GM21381 (cell line): ENCODE measurements around the gene TACC2.

ENCODE experiments used
- ATAC-seq: cut with Tn5 transposase; IDR thresholded peaks from one replicate; pipeline ENCODE4 v1.9.1; 2021; ENCODE audit warnings: mild to moderate bottlenecking, moderate library complexity; ENCODE audit not compliant: unreplicated experiment

Gene TACC2

DNA sequence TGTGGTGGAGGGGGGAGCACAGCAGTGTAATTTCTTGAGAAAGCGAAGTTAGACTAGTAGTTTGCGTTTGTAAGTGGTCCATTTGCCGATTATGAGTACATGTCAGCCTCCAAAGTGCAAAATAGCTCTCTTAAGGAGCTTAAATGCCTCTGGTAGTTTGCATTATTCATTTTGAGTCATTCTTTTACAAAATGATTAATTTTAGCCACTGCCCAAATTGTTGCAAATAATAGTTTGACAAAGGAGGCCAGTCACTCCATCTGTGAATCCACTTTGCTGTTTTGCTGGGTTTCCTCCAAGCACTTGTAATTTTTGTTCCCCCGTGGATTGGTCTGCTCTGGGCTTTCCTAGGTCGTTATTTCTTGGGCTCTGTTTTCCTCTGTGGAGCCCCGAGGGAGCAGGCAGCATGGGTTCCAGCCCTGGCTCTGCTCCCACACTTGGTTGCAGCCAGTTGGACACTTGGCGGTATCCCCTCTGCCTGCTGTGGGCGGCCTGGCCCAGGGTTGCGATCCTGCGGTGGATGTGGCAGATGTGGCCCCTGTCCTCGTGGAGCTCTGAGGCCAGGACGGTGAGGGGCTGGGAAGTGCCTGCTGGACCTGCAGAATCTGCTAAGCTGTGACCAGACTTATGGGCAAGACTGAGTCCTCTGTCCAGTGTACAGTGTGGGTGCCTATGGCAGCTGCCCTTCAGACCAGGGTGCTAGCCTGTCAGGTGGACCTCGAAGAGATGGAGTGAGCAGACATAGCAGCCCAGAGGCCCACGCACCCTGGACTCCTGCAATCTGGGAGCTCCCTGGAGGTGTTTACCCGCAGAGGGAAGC lies 153.1 kb downstream of the TACC2 start:
- no peak for ATAC-seq

DNA sequence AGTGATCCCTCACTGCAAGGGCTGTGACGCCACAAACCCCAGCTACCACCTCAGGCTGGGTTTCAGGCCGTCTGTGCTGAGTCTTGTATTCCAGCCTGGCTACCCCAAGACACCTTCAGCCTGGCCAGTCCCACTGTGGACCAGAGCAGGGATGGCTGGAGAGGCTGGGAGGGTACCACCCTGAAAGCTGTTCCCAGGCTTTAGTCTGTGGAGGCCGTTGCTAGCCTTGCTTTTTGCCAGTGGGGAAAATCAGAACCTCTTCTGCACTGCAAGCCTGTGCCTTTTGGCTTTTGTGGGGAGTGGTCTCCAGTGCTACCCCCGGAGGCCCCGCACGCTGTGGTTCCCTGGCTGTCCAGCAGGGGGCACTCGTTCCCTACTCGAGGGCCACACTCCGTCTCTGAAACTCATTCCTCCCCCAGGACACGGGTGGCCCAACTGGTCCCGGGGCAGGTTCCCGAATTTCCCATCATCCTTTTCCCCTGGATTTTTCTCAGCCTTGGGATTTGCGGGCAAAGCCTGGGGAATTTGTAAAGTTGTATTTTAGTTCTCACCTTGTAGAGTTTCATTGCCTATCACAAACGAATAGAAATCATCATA lies 153.8 kb downstream of the TACC2 start:
- no peak for ATAC-seq

DNA sequence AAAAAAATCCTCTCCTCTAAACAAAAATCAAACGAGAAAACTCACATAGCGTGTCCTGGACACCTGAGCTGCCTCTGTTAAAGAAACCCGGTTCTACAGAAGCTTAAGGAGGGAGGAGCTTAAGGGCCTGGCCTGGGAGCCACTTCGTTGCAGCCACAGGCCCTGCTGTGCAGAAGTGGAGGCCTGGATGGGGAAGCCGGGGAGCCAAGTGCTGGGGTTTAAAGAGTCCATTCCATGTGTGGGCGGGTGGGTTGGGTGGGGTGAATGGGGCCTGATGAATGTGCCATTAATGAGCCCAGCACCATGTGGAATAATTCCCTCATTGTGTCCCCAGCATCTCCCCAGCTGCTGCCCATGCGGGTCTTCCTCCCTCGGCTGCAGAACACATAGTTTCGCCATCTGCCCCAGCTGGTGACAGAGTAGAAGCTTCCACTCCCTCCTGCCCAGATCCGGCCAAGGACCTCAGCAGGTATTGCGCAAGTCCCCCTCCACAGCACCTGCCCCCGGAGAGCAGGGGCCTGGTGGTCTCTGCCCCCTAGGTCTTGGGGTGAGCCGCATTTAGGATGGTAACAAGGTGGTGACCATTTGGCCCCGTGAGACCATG lies 154.4 kb downstream of the TACC2 start:
- no peak for ATAC-seq

DNA sequence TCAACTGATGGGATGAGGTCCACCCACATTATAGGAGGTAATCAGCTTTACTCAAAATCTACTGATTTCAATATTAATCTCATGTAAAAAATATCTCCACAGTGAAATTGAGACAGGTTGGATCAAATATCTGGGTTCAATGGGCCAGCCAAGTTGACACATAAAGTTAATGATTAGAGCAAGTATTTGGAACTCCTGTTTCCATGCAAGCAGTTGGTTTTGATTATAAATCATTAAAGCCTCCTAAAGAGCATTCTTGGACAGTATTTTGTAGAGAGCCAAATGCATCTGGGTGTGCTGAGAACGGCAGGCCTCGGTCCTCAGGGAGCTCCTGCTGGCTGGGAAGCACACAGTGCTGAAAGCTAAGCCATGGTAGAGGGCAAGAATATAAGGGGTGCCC lies 155.2 kb downstream of the TACC2 start:
- ATAC-seq, result no peak

DNA sequence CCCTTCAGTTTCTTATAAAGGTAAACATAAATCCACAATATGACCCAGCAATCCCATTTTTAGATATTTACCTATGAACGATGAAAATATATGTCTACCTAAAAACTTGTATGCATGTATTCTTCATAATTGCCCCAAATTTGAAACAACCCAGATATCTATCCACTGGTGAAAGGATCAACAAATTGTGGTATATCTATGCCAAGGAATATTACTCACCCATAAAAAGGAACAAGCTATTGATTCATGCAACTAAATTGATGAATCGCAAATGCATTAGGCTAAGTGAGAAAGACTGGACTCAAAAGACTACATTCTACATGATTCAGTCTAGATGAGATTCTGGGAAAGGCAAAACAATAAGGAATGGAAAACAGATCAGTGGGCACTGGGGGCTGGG lies 156.2 kb downstream of the TACC2 start:
- ATAC-seq, result no peak

DNA sequence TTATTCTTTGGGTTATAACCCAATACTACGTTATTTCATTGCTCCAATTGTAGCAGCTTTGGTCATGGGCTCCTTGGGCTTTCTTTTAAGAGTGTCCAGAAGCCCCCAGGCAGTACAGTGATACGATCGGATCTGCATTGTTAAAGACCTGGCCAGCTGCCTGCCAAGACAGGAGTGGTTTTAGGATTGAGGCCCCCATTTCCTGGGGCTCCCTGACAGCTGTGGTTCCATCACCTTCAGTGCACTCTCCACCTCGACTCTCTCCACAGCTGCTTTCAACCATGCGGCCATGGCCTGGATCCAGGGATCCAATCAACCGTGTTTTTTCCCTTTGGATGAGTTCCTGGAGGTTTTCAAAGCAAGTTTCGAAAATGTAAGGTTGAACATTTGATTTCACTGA lies 158.7 kb downstream of the TACC2 start:
- no peak for ATAC-seq

DNA sequence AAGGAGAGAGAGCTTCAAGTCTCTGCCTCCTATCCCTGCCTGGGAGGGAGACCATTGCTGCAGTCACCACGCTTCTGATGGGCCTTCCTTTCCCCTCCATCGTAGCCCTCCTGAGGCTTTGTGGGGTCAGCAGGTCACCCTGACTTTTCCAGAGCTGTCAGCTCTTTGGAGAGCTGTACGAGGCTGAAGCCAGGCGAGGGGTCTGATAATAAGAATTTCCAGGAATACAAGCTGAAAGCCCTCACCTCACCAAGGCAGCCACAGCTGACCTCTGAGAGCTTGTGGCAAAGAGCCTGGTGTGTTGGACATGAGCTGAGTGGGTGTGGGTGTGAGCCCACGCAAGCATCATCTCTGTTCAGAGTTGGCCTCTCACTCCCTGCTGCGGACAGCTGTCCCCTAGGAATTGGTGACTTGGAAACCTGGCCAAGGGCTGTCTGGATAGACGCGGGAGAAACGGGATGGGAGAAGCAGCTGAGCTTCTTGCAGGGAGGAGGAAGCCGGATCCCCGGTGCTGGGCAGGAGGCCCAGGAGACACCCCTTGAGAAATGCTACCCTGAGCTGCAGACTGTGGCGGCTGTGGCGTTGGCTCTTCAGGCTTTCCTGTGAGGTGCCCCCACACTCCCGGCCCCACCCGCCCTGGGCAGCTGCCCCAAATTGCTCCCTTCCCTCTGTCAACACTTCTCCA lies 160.1 kb downstream of the TACC2 start:
- no peak for ATAC-seq

DNA sequence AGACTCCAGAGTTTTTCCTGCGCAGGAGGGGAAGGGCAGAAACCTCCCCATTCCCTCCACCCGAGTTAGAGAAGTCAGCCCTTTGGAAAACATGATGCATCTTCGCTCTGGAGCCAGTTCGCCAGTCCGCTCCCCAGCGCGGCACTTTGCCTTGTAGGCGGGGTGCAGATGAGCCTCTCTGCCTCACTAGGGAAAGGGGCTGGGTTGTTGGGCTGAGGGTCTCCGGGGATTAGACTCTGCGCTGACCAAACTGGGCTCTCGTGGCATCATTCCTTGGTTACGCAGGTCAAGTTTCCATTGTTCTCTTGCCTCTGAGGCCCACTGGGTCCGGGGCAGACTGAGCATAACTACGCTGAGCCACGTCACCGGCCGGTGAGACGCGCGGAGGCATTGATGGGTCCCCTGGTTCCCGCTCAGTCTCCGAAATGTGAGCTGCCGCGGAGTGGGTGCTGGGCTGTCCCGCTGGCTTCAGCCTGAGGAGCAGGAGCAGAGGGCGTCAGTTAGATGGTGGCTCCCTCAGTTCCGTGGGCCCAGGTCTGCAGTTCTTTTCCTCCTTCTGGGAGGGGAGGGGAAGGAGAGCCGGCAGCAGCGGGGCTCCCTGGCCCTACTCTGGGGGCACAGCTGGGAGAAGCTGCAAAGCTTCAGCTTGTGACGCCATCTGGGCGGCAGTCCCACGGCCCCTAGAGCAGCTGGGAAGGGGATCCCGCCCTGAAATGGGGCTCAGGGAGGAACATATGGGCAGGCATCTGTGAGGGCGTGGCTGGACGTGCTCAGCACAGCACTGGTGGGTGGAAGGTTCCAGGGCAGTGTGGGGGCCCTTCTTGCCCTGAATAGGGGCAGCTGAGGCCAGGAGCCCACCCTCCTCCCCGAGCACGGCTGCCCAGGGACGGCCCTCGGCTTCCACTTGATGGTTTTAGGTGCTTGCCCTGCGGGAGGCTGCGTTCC lies 160.9 kb downstream of the TACC2 start:
- ATAC-seq, result no peak

DNA sequence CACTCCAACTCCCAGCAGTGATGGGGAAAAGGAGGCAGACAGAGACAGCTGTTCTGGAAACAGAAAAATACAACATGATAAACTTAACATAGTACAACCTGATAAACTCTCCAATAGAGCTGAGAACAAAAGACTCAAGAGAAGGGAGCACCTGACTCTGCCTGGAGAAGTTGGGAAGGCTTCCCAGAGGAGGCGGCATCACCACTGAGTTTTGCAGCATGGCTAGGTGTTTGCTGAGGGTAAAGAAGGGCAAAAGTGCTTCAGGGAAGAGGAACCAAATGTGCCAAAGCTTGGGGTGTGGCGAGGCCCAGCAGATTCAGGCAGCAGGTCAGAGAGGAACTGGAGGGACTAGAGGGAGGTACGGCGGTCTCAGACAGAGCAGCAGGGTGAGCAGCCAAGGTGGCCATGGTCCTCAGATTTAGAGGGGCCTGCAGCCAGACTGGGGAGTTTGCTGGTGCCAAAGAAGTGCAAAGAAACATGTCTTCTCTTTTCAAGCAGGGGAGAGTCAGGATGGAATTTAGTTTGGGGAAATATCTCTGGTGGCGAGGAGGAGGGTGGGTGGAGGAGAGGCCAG lies 162.2 kb downstream of the TACC2 start:
- ATAC-seq, result no peak

DNA sequence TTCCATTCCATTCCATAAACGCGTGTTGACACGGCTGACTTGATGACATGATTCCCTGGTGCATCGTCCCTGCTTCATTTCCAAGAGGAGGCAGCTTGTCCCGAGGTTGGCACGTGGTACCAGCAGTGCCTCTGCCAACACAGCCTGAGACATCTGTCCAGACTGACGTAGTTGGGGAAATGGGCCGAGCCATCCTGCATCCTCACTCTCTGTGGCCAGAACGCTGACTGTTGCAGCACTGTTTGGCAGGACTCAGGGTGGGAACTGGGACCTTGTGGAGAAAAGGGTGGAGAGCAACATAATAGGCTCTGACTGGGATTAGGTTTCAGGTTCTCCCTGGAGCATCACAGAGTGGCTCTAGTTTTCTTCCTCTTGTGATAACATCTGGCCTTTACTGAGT lies 163.6 kb downstream of the TACC2 start:
- ATAC-seq, result no peak

DNA sequence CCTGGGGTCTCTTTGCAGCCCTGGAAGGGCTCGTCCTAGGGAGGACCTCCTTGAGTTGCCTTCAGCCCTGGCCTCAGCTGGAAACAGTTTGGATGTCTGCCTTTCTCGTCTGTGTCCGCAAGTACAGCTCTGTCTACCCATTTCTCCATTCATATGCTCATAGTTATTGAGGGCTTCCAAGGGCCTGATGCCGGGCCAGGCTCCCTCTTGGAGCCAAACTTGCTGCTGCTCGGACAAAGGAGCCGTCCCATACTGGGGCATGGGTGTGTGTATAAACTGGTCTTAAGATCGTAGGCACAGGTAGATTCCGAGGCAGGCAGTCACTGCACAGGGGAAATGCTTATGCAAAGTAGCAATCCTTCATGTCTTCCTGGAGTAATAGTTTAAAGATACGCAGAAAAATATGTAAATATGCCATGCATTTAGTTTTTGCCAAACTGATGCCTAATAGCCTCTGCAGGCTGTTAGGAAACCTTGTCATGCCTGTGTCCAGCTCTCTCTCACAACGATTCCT lies 165.1 kb downstream of the TACC2 start:
- no peak for ATAC-seq

DNA sequence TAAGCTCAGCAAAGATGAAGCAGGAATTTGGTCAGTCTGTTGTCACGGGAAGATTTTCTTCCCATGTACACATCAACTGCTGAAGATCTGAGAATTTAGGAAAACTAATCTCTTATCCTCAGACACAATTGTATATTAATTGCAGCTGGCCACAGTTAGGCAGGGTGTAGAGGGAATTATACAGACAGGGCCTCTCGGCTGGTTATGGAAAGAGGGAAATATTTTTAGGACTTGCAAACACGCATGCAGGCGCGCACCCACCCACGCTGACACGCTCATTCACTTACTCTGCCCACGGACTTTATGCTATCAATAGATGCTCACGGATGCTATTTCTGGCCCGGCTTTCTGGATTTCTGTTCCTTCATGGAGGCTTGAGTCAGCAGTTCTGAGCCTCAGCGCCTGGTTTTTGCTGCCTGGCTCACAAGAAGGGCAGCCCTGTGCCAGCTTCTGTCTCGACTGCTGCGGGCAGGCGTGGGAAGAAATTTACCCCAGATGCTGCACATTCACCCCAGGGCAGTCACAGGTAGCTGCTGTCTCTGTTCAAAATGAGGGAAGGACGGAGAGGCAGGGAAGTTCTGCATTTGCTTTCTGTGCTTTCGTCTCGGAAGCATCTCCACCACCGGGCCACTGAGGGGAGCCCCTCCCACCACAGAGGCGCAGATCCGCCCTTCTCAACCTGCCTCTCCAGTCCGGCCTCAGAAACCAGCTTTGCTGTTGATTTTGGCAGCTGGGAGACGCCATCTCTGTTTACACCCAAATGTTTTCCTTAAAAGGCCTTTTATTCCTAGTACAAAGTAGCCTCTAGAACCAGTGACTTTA lies 165.8 kb downstream of the TACC2 start:
- no peak for ATAC-seq

DNA sequence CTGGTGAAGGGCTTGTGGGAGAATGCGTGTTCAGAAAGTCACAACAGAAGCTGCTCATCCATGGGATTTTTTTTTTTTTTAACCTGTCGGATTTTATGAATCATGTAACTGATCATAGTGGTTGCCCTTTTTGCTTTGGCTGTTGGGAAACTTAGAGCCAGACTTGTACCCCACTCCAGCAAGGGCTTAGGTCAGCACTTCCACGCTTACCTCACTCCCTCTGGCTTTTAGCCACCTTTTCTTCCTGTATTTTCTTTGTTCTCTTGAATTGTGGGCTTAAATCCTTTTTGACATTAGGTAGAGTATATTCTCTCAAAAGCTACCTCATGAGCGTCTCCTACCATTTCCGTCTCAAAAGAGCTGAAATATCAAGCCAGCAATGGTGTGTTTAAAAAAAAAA lies 168.5 kb downstream of the TACC2 start:
- ATAC-seq, result no peak

DNA sequence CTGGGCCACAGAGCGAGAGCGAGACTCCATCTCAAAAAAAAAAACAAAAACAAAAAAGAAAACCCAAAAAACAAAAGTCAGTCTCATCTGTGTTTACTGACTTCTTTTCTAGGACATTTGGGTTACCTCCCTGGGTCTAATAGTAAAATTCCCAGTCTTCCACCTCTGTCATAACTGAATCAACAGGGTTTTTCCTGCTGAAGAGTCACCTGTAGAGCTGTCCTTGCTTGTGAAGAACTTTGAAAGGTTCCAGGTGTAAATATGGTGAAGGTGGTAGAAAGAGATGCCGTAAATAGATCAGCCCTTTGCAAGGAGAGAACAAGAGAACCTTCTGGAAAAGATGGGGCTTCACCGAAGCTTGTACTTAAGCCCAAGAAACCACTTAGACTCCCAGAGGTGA lies 169.4 kb downstream of the TACC2 start:
- no peak for ATAC-seq

DNA sequence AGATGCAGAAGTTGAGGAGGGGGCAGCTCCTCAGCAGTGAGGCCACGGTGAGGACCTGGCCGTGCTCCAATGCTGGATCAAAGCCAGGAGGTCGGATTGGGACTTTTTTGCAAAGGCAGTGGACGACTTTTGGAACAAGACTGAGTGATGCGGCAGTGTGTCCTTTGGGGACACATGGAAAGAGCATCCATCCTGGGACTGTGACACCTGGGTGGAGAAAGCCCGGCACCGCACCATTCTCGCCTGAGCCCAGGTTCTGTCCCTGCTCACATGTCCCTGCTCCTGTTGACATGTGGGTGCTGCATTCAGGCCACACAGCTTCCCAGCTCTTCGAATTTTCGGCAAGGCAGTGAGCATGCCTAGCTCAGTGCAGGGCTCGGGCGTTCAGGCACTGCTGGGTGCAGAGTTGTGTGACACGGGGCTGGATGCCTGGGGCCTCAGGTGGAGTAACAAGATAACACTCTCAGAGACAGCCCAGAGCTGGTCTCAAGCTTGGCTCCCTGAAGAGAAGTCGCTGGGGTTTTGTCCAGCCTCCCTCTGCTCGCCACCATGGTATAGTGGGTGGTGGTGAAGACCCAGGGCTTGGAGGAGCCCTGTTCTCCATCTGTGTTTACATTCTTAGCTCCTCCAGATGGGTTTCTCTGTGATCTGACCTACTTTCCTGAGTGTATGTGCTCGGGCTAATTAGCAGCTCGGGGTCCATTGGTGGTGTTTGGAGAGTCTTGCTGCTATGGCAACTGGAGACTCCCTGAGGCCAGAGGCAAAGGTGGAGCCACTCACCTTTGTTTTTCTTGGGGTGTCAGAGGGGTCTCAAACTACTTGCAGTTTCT lies 170.4 kb downstream of the TACC2 start:
- no peak for ATAC-seq

DNA sequence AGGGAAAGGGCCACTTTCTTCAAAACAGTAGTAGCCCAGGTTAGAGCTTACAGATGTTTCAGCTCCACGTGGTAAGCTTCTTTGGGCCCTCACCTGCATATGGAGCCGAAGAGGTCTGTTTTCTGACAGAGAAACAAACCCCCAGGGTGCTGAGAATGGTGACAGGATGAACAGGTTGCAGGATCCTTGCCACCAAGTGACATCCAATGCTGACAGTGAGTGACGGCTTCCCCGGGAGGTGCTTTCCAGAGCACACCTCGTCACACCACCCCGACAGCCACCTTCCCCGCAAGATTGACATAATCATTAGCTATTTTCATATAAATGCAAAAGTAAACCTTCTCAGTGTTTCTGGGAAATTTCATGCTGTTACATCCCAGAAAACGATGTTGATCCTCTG lies 172.8 kb downstream of the TACC2 start:
- no peak for ATAC-seq

DNA sequence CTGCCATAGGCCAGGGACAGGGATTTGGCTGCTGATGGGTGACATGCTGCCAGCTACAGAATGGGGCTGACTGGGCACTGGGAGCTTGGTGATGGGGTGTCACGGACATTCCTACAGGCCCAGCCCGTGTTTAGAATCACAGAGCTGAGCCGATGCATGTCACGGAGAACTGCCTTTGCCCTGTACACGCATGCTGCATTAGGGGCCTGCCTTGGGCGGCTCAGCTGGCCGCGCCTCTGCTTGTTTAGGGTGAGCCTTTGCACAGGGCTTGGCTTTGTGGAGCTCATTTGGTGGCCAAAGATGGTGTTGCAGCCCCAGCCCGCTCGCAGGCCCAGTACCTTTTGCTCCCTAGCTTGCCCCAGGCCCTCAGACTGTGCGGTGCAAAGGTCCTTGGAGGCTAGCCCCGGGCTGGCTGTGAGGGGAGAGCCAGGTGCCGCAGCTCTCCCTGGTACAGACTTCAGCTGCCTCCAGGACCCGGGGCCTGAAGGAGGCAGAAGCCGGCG lies 173.8 kb downstream of the TACC2 start:
- ATAC-seq, result no peak
